HL-60/S4 treated with phorbol 12-myristate 13-acetate at 8.2 ng/mL for 4 days and 3 days (cell line): Measurements from ENCODE around the gene GPC4.
"Not testable (repeated sequence)": the region's sequence is repeated elsewhere in the genome, so short reads cannot be mapped to it uniquely, and the experiment has no call there.

Experiments
- in situ Hi-C: fragments of 300-500 bp; cut with MboI; formaldehyde crosslinking; loops from 2 replicates; pipeline ENCODE4 v1.15.0; 2022; ENCODE audit warnings: low sequenced_read_pairs

GPC4 gene

GRCh38 chrX:133369065-133369464 is 46.2 kb downstream of the GPC4 start:
- in situ Hi-C loops = no loop called here

DNA sequence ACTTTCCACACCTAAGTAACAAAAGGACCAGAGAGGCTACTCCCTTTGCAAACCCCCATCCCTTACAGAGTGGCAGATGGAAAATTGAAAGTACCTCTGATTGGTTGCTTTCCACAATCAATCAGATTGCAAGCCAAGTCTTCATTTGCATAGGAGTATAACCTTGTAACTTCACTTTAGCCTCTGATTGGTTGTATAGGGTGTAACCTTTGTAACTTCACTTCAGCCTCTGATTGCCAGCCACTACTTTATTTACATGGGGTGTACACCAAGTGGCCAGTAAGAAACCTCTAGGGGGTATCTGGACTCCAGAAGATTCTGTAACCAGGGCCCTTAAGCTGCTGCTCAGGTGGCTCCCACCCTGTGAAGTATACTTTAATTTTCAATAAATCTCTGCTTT is 48.6 kb downstream of the GPC4 start:
- in situ Hi-C loops = no loop called here

DNA sequence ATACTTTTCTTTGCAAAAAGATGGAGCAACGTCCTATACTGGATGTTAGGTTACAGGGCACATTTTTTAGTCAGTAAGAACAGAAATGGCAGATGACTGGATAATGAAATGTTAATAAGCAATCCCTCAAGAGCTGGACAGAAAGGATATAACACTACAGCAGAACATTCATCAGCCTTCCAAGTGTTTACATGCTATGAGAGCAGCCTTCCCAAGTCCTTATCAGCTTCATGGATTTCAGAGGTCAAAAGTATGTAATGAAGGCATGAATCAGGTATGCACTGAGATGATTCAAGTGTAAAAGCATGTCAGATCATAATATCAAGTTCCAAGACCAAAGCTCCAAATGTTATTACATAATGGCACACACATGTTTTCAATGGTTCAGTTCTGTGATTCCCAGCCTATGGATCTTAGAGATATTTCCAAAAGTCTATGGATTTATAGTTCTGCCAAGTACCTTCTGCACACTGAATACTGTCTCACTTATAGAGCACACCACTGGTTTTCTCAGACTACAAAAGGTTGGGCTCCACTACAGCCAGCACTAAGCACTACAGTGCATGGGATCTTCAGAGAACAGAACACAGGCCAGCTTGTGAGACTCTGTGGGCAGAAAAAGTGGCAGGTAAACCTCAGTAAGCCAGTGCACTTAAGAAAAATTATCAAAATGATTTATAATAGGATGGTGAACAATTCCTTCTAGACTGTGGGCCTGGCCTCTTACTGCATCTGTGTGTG is 49.2 kb downstream of the GPC4 start:
- in situ Hi-C loops = no loop called here

DNA sequence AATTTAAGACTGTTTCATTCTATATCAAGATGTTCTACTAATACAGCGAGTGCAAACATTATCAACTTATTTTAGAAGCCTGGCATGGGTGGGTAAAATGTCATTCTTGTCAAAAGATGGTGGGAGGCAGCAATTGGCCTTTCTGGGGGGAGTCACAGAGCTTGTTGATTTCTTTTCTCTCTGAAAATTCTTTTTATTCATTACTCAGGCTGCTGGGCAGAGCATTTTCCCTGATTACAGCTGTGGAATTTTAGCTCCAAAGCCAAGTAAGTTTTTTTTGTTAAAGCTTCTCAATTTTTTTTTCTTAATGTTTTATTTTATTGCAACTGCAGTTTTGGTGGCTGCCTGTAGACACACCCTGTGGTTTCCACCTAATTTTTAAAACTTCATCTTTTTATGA is 50.4 kb downstream of the GPC4 start:
- in situ Hi-C loops = no loop called here

- in situ Hi-C loops = no loop called here
Measured at GRCh38 chrX:133364196-133364595, 51.1 kb downstream of the GPC4 start.

- in situ Hi-C loops = no loop called here
Measured at GRCh38 chrX:133362538-133362937, 52.8 kb downstream of the GPC4 start.

- in situ Hi-C loops = no loop called here
Measured at GRCh38 chrX:133359466-133359865, 55.8 kb downstream of the GPC4 start.

- in situ Hi-C loops = no loop called here
Measured at GRCh38 chrX:133353233-133353632, 62.1 kb downstream of the GPC4 start.

- in situ Hi-C loops = no loop called here
Measured at GRCh38 chrX:133350751-133351150, 64.5 kb downstream of the GPC4 start.

- in situ Hi-C loops = no loop called here
Measured at GRCh38 chrX:133346026-133346425, 69.3 kb downstream of the GPC4 start.

GRCh38 chrX:133339566-133339965 is 75.7 kb downstream of the GPC4 start:
- in situ Hi-C loops = no loop called here

GRCh38 chrX:133337250-133337649 is 78.0 kb downstream of the GPC4 start:
- in situ Hi-C loops = no loop called here

GRCh38 chrX:133335027-133335426 is 80.3 kb downstream of the GPC4 start:
- in situ Hi-C loops = no loop called here

- in situ Hi-C loops = no loop called here
Measured at GRCh38 chrX:133333154-133333750, 82.0 kb downstream of the GPC4 start.

- in situ Hi-C loops = no loop called here
Measured at GRCh38 chrX:133332737-133333136, 82.6 kb downstream of the GPC4 start.

GRCh38 chrX:133330956-133331355 is 84.3 kb downstream of the GPC4 start:
- in situ Hi-C loops = no loop called here

GRCh38 chrX:133325422-133325821 is 89.9 kb downstream of the GPC4 start:
- in situ Hi-C loops = no loop called here

- in situ Hi-C loops = no loop called here
Measured at GRCh38 chrX:133323431-133323830, 91.9 kb downstream of the GPC4 start.

- in situ Hi-C loops = not testable (repeated sequence)
Measured at GRCh38 chrX:133322269-133322668, 93.0 kb downstream of the GPC4 start.

- in situ Hi-C loops = no loop called here
Measured at GRCh38 chrX:133321451-133321850, 93.8 kb downstream of the GPC4 start.

GRCh38 chrX:133314281-133314680 is 101.0 kb downstream of the GPC4 start:
- in situ Hi-C loops = no loop called here

DNA sequence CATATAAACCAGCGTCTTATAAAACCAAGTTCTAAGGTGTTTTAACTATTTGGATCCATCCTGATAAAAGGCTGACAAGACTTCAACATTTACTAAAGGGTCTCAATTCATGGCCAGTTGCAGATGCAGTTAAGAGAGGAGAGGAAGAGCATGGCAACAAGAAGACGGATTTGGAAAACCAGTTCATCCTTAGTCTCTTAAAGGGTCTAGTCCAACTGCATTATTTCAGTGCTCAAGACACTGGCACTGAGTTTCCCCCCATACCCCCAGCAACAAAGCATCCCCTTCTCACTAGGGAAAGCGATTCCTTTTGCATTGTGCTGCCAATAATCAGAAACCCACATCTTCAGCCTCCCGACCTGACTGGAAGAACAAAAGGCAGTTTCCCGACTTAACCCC is 106.8 kb downstream of the GPC4 start:
- in situ Hi-C loops = no loop called here
